Liver (tissue), 9 donors: ENCODE data around the gene IGF1R. TPM values are rescaled to one million over a fixed set of nuclear protein-coding genes. Genes with fewer than 3 reads are reported as not detected.

Source experiments
- DNase-seq: peaks from one replicate; pipeline ENCODE4 v3.0.0-alpha.2; 2017; ENCODE audit warnings: low spot score
- H3K27ac ChIP-seq, 2 donors: one replicate each; pipeline ENCODE4 v1.7.0; 2013; ENCODE audit warnings: inconsistent platforms in 2 of 2, low read length in 2 of 2, control low read depth in 1 of 2, low read depth in 1 of 2, mild to moderate bottlenecking in 1 of 2
- H3K27me3 ChIP-seq, 4 donors: one replicate each; pipeline versions ENCODE4 v1.6.1 to v1.7.0; 2013; ENCODE audit warnings: low read length in 3 of 4, inconsistent platforms in 1 of 4, mild to moderate bottlenecking in 1 of 4, moderate library complexity in 1 of 4; ENCODE audit not compliant: control insufficient read depth in 4 of 4, insufficient read depth in 4 of 4
- H3K36me3 ChIP-seq, 4 donors: one replicate each; pipeline versions ENCODE4 v1.6.1 to v1.7.0; 2013; ENCODE audit warnings: low read length in 3 of 4, mild to moderate bottlenecking in 3 of 4, low read depth in 1 of 4, moderate library complexity in 1 of 4; ENCODE audit not compliant: control insufficient read depth in 4 of 4, insufficient read depth in 3 of 4
- H3K4me1 ChIP-seq, 4 donors: one replicate each; pipeline versions ENCODE4 v1.6.1 to v1.7.0; 2013; ENCODE audit warnings: low read length in 3 of 4, mild to moderate bottlenecking in 3 of 4, moderate library complexity in 1 of 4; ENCODE audit not compliant: control insufficient read depth in 4 of 4, insufficient read depth in 4 of 4
- H3K4me3 ChIP-seq, 3 donors: one replicate each; pipeline versions ENCODE4 v1.6.1 to v1.7.0; 2013; ENCODE audit warnings: low read length in 3 of 3, control low read depth in 1 of 3, low read depth in 1 of 3, mild to moderate bottlenecking in 1 of 3
- H3K9ac ChIP-seq, 2 donors: one replicate each; pipeline ENCODE4 v1.7.0; 2013; ENCODE audit warnings: low read length in 2 of 2, mild to moderate bottlenecking in 2 of 2, moderate library complexity in 2 of 2, control low read depth in 1 of 2, low read depth in 1 of 2
- H3K9me3 ChIP-seq, 4 donors: one replicate each; pipeline versions ENCODE4 v1.6.1 to v1.7.0; 2013; ENCODE audit warnings: low read length in 3 of 4; ENCODE audit not compliant: control insufficient read depth in 4 of 4
- EGR1 ChIP-seq, 2 donors: IDR thresholded peaks; 2 replicates each; pipeline ENCODE4 v1.6.1; 2016 to 2018; ENCODE audit warnings: antibody characterized with exemption in 2 of 2, low read depth in 2 of 2
- FOXA1 ChIP-seq: IDR thresholded peaks from 2 replicates; pipeline ENCODE4 v1.6.1; 2016; ENCODE audit warnings: antibody characterized with exemption
- FOXA2 ChIP-seq: IDR thresholded peaks from 2 replicates; pipeline ENCODE4 v1.6.1; 2016; ENCODE audit warnings: antibody characterized with exemption
- GABPA ChIP-seq, 2 donors: IDR thresholded peaks in 1 of 2; conservative IDR thresholded peaks in 1 of 2; 2 replicates each; pipeline ENCODE4 v1.6.1; 2016; ENCODE audit warnings: antibody characterized with exemption in 2 of 2, mild to moderate bottlenecking in 1 of 2, moderate library complexity in 1 of 2
- HNF4A ChIP-seq, 2 donors: conservative IDR thresholded peaks; 2 replicates each; pipeline ENCODE4 v1.6.1; 2016; ENCODE audit warnings: antibody characterized with exemption in 2 of 2, mild to moderate bottlenecking in 2 of 2
- HNF4G ChIP-seq: IDR thresholded peaks from 2 replicates; pipeline ENCODE4 v1.6.1; 2016; ENCODE audit warnings: antibody characterized with exemption
- JUND ChIP-seq, 2 donors: IDR thresholded peaks; 2 replicates each; pipeline ENCODE4 v1.6.1; 2016; ENCODE audit warnings: antibody characterized with exemption in 2 of 2
- NR2F2 ChIP-seq: IDR thresholded peaks from 2 replicates; pipeline ENCODE4 v1.6.1; 2016; ENCODE audit warnings: antibody characterized with exemption
- RAD21 ChIP-seq, 2 donors: IDR thresholded peaks; 2 replicates each; pipeline ENCODE4 v1.6.1; 2016; ENCODE audit warnings: antibody characterized with exemption in 2 of 2, mild to moderate bottlenecking in 2 of 2
- RXRA ChIP-seq, 2 donors: IDR thresholded peaks; 2 replicates each; pipeline ENCODE4 v1.6.1; 2017 to 2018; ENCODE audit warnings: antibody characterized with exemption in 2 of 2, mild to moderate bottlenecking in 1 of 2
- SP1 ChIP-seq: IDR thresholded peaks from 2 replicates; pipeline ENCODE4 v1.6.1; 2018; ENCODE audit warnings: antibody characterized with exemption, mild to moderate bottlenecking
- TAF1 ChIP-seq: conservative IDR thresholded peaks from 2 replicates; pipeline ENCODE4 v1.6.1; 2016; ENCODE audit warnings: antibody characterized with exemption, mild to moderate bottlenecking
- YY1 ChIP-seq: IDR thresholded peaks from 2 replicates; pipeline ENCODE4 v1.6.1; 2016; ENCODE audit warnings: antibody characterized with exemption, mild to moderate bottlenecking
- WGBS: extraction: QIAGEN DNeasy Blood & Tissue Kit; methylation state at CpG from one replicate; pipeline ENCODE4 v1.1.7; 2013; 5-methylcytosine and 5-hydroxymethylcytosine counted together
- polyA plus RNA-seq, 2 donors: library from polyadenylated mRNA; stranded (reverse) in 1 of 2; unstranded in 1 of 2; fragments of 200-250 nt in 1 of 2; fragments of >200 nt in 1 of 2; fragmentation: Nextera tagmentation in 1 of 2; extraction: Ambion mirVana in 1 of 2; gene quantifications; one replicate each; pipeline versions ENCODE4 v1.2.1 to v1.2.3, GENCODE V29; 2013 to 2015
- total RNA-seq, 2 donors: library from RNA; depleted of rRNA; stranded (reverse); fragments of >200 nt; gene quantifications; one replicate each; pipeline ENCODE4 v1.2.3, GENCODE V29; 2014
- TF ChIP-seq, protein P1 (sequence below): IDR thresholded peaks from 2 replicates; pipeline ENCODE4 v1.6.1; 2016; ENCODE audit warnings: antibody characterized with exemption, mild to moderate bottlenecking
- TF ChIP-seq, protein P2 (sequence below): IDR thresholded peaks from 2 replicates; pipeline ENCODE4 v1.6.1; 2016; ENCODE audit warnings: antibody characterized with exemption
- TF ChIP-seq, protein P3 (sequence below): IDR thresholded peaks from 2 replicates; pipeline ENCODE4 v1.6.1; 2016; ENCODE audit warnings: antibody characterized with exemption
- TF ChIP-seq, protein P4 (sequence below): IDR thresholded peaks from 2 replicates; pipeline ENCODE4 v1.6.1; 2016; ENCODE audit warnings: antibody characterized with exemption
- TF ChIP-seq, protein P5 (sequence below): fragments of 150-350 bp; IDR thresholded peaks from 2 replicates; pipeline ENCODE4 v1.5.1; 2017; ENCODE audit warnings: improper control_type of control experiment, low read depth, low read length; ENCODE audit not compliant: missing input control
- donor health status: healthy.
- donor health status: healthy.
- donor health status: healthy.
- donor health status: healthy.
- donor health status: healthy.

IGF1R gene
- total and polyA plus RNA-seq, 4 donors: 0.69 to 10.3 (median 3.2) TPM

DNA sequence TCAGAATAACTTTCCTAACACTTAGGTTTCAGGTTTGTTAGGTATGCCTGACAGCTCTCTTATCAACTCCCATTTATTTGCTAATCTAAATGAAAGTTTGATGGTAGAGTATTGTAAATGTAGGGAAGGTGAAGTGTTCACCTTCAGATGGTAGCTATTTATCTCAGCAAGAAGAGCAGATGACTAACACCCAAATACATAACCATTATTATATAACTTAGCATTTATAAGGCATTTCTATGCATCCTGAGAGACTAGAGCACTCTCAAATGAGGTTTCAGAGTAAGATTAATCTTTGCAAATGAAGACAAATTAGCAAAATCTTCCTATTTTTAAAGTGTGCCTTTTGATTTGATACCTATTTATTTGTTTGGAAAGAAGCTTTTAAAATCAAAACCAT, 143.8 kb downstream of the IGF1R start:
- TF ChIP-seq HNF4G: no peak
- TF ChIP-seq, protein P1, sequence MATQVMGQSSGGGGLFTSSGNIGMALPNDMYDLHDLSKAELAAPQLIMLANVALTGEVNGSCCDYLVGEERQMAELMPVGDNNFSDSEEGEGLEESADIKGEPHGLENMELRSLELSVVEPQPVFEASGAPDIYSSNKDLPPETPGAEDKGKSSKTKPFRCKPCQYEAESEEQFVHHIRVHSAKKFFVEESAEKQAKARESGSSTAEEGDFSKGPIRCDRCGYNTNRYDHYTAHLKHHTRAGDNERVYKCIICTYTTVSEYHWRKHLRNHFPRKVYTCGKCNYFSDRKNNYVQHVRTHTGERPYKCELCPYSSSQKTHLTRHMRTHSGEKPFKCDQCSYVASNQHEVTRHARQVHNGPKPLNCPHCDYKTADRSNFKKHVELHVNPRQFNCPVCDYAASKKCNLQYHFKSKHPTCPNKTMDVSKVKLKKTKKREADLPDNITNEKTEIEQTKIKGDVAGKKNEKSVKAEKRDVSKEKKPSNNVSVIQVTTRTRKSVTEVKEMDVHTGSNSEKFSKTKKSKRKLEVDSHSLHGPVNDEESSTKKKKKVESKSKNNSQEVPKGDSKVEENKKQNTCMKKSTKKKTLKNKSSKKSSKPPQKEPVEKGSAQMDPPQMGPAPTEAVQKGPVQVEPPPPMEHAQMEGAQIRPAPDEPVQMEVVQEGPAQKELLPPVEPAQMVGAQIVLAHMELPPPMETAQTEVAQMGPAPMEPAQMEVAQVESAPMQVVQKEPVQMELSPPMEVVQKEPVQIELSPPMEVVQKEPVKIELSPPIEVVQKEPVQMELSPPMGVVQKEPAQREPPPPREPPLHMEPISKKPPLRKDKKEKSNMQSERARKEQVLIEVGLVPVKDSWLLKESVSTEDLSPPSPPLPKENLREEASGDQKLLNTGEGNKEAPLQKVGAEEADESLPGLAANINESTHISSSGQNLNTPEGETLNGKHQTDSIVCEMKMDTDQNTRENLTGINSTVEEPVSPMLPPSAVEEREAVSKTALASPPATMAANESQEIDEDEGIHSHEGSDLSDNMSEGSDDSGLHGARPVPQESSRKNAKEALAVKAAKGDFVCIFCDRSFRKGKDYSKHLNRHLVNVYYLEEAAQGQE: no peak
- Histone ChIP-seq H3K36me3 (no peaks in the 10 kb centered on the region), H3K27ac (no peak overlapping the region), H3K4me1 (no peaks in the 10 kb centered on the region), H3K9ac (no peak overlapping the region), H3K9me3 (no peaks in the 10 kb centered on the region), H3K27me3 (no peaks in the 10 kb centered on the region), H3K4me3 (no peak overlapping the region)
- no peak for DNase-seq

DNA sequence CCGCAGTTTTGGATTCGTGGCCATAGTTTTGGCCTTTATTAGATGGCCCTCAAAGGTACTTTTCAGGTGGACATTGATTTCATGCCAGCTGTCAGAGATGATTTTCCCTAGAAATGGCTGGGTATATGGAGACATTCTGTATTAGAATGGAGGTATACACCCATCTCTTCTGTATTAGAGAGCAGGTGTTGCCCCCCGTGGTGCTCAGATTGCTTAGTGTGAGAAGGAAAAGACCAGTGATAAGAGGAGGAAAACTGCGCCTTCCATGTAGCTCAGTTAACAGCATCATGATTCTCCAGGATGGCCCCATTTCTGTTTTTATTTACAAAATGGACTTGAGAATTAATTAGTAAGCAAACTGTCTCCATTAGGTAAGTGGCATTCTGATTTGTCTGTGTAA, 145.9 kb downstream of the IGF1R start:
- TF ChIP-seq EGR1 (IDR thresholded peaks at IDR 0.05; ENCODE audit: low read depth in 2 of 2) (no peak), GABPA (IDR thresholded peaks at IDR 0.05 in 1 of 2, conservative IDR thresholded peaks at IDR 0.05 in 1 of 2) (no peak), HNF4A (conservative IDR thresholded peaks at IDR 0.05) (no peak), RAD21 (IDR thresholded peaks at IDR 0.05) (no peak), JUND (IDR thresholded peaks at IDR 0.05) (no peak), NR2F2 (no peak), SP1 (no peak), FOXA2 (no peak), HNF4G (no peak), RXRA (IDR thresholded peaks at IDR 0.05) (no peak), TAF1 (no peak), YY1 (no peak), FOXA1 (no peak)
- TF ChIP-seq, protein P1: no peak
- TF ChIP-seq, protein P2, sequence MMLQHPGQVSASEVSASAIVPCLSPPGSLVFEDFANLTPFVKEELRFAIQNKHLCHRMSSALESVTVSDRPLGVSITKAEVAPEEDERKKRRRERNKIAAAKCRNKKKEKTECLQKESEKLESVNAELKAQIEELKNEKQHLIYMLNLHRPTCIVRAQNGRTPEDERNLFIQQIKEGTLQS: no peak
- TF ChIP-seq, protein P3, sequence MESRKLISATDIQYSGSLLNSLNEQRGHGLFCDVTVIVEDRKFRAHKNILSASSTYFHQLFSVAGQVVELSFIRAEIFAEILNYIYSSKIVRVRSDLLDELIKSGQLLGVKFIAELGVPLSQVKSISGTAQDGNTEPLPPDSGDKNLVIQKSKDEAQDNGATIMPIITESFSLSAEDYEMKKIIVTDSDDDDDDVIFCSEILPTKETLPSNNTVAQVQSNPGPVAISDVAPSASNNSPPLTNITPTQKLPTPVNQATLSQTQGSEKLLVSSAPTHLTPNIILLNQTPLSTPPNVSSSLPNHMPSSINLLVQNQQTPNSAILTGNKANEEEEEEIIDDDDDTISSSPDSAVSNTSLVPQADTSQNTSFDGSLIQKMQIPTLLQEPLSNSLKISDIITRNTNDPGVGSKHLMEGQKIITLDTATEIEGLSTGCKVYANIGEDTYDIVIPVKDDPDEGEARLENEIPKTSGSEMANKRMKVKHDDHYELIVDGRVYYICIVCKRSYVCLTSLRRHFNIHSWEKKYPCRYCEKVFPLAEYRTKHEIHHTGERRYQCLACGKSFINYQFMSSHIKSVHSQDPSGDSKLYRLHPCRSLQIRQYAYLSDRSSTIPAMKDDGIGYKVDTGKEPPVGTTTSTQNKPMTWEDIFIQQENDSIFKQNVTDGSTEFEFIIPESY: no peak
- TF ChIP-seq, protein P4, sequence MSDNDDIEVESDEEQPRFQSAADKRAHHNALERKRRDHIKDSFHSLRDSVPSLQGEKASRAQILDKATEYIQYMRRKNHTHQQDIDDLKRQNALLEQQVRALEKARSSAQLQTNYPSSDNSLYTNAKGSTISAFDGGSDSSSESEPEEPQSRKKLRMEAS: no peak
- TF ChIP-seq, protein P5, sequence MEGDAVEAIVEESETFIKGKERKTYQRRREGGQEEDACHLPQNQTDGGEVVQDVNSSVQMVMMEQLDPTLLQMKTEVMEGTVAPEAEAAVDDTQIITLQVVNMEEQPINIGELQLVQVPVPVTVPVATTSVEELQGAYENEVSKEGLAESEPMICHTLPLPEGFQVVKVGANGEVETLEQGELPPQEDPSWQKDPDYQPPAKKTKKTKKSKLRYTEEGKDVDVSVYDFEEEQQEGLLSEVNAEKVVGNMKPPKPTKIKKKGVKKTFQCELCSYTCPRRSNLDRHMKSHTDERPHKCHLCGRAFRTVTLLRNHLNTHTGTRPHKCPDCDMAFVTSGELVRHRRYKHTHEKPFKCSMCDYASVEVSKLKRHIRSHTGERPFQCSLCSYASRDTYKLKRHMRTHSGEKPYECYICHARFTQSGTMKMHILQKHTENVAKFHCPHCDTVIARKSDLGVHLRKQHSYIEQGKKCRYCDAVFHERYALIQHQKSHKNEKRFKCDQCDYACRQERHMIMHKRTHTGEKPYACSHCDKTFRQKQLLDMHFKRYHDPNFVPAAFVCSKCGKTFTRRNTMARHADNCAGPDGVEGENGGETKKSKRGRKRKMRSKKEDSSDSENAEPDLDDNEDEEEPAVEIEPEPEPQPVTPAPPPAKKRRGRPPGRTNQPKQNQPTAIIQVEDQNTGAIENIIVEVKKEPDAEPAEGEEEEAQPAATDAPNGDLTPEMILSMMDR: no peak
- 79% methylated on average over 4 of the region's 4 CpGs for WGBS

More for the DNA sequence above, 145.9 kb downstream of the IGF1R start:
- Histone ChIP-seq H3K27me3 (peaks cover 0 to 6% (median 0%) of the 10 kb centered on the region in 4 donors), H3K36me3 (no peaks in the 10 kb centered on the region), H3K4me3 (no peak overlapping the region), H3K27ac (no peak overlapping the region), H3K9ac (no peak overlapping the region), H3K9me3 (no peaks in the 10 kb centered on the region), H3K4me1 (no peaks in the 10 kb centered on the region)
- no peak for DNase-seq
